Skin of body (tissue), 3 donors: ENCODE results near the gene P2RY4. TPM values are rescaled to one million over a fixed set of nuclear protein-coding genes. Genes with fewer than 3 reads are reported as not detected.
"Not testable (repeated sequence)": the region's sequence is repeated elsewhere in the genome, so short reads cannot be mapped to it uniquely, and the experiment has no call there.

Experiments
- DNase-seq: peaks from one replicate; lab custom pipeline; 2025; lab: John Stamatoyannopoulos, UW
- small RNA-seq: library from RNA; depleted of rRNA; stranded (forward); fragments of <200 nt; gene quantifications from one replicate; pipeline ENCODE3, GENCODE V24; 2014; ENCODE audit warnings: low replicate concordance
- total RNA-seq: library from RNA; depleted of rRNA; stranded (reverse); fragments of >200 nt; gene quantifications from one replicate; pipeline ENCODE4 v1.2.3, GENCODE V29; 2014

The P2RY4 gene
- total RNA-seq, 1 donor from 2014 or later: 0.69 TPM

GRCh38 chrX:70244881-70245280 lies 15.1 kb downstream of the P2RY4 start:
- no peak for DNase-seq

- not testable (repeated sequence) for DNase-seq
These were observed 16.4 kb downstream of the P2RY4 start for GRCh38 chrX:70243601-70244000.

- no peak for DNase-seq
These were observed 18.5 kb downstream of the P2RY4 start for GRCh38 chrX:70241501-70241900.

GRCh38 chrX:70240751-70241150 lies 19.3 kb downstream of the P2RY4 start:
- DNase-seq: no peak

GRCh38 chrX:70234355-70234754 lies 25.6 kb downstream of the P2RY4 start, which contains the start of gene AWAT1:
AWAT1 (plus strand) TSS chrX:70234655; CDS start chrX:70234696, 41 bp downstream.
- DNase-seq: no peak

- DNase-seq: no peak
These were observed 28.3 kb downstream of the P2RY4 start for GRCh38 chrX:70231666-70232065.

- DNase-seq: no peak
These were observed 33.3 kb downstream of the P2RY4 start for GRCh38 chrX:70226687-70227086.

GRCh38 chrX:70226048-70226447 lies 34.0 kb downstream of the P2RY4 start:
- no peak for DNase-seq

GRCh38 chrX:70219938-70220764 lies 39.9 kb downstream of the P2RY4 start:
- no peak for DNase-seq

- not testable (repeated sequence) for DNase-seq
These were observed 50.4 kb downstream of the P2RY4 start for GRCh38 chrX:70209570-70209969.

- no peak for DNase-seq
These were observed 51.5 kb downstream of the P2RY4 start for GRCh38 chrX:70208479-70208878.

Small RNA genes within 50 kb of the gene (small RNA-seq; reads per million reads assigned to genes)
- gene RNA5SP507: not detected

Other genes starting within 250 kb of the P2RY4 start
- gene AWAT2, start 210.3 kb downstream of the P2RY4 start, total RNA-seq: 2.5 TPM
- not detected for gene OTUD6A, start 197.7 kb downstream of the P2RY4 start, total RNA-seq
- 59.1 TPM for gene IGBP1, start 126.8 kb downstream of the P2RY4 start, total RNA-seq
- gene DGAT2L6, start 82.7 kb downstream of the P2RY4 start, total RNA-seq: 12.4 TPM
- gene AWAT1, start 25.5 kb downstream of the P2RY4 start, total RNA-seq: 4.7 TPM
- gene ARR3, start 8.1 kb upstream of the P2RY4 start, total RNA-seq: not detected
- not detected for gene RAB41, start 22.0 kb upstream of the P2RY4 start, total RNA-seq
- gene PDZD11, start 29.7 kb upstream of the P2RY4 start, total RNA-seq: 19.8 TPM
- gene KIF4A, start 29.9 kb upstream of the P2RY4 start, total RNA-seq: 5.8 TPM
- gene GDPD2, start 163.1 kb upstream of the P2RY4 start, total RNA-seq: 0.30 TPM
- gene DLG3, start 184.6 kb upstream of the P2RY4 start, total RNA-seq: 10.6 TPM